Body of pancreas (tissue), 4 donors: ENCODE data around the gene DRAM1. TPM values are rescaled to one million over a fixed set of nuclear protein-coding genes. Genes with fewer than 3 reads are reported as not detected.

Source experiments
- ATAC-seq: fragments of 150-250 bp; one replicate; pipeline ENCODE4 v1.9.1; 2016
- DNase-seq, 4 donors: peaks; one replicate each; pipeline ENCODE4 v3.0.0-alpha.2; 2019
- H3K27ac ChIP-seq, 4 donors: fragments of 200-600 bp; sonication (generic); 1 replicate in 3 of 4; 2 replicates in 1 of 4; pipeline versions ENCODE4 v1.5.1 to v1.6.1; 2016 to 2019; ENCODE audit warnings: mild to moderate bottlenecking in 1 of 4, mixed read lengths in 1 of 4, moderate library complexity in 1 of 4
- H3K27me3 ChIP-seq, 2 donors: fragments of 200-600 bp; sonication (generic); one replicate each; pipeline ENCODE4 v1.6.0; 2016; ENCODE audit warnings: mild to moderate bottlenecking in 1 of 2
- H3K36me3 ChIP-seq, 2 donors: fragments of 200-600 bp; sonication (generic); replicated peaks in 1 of 2; 2 replicates each; pipeline ENCODE4 v1.5.1; 2016; ENCODE audit warnings: low read depth in 2 of 2; ENCODE audit not compliant: insufficient read depth in 1 of 2
- H3K4me1 ChIP-seq: fragments of 200-600 bp; sonication (generic); one replicate; pipeline ENCODE4 v1.6.0; 2016
- H3K4me3 ChIP-seq, 2 donors: fragments of 200-600 bp; sonication (generic); 1 replicate in 1 of 2; 2 replicates in 1 of 2; pipeline ENCODE4 v1.5.1; 2016 to 2019
- H3K9me3 ChIP-seq, 3 donors: fragments of 200-600 bp; sonication (generic); 1 replicate in 2 of 3; 2 replicates in 1 of 3; pipeline ENCODE4 v1.5.1; 2016
- POLR2A ChIP-seq, 3 donors: fragments of 450-650 bp; IDR thresholded peaks; one replicate each; pipeline ENCODE4 v1.6.1; 2016; ENCODE audit warnings: antibody characterized with exemption in 3 of 3, mild to moderate bottlenecking in 2 of 3
- WGBS, 2 donors: methylation state at CpG; one replicate each; pipeline ENCODE4 v1.1.5; 2017; 5-methylcytosine and 5-hydroxymethylcytosine counted together
- intact Hi-C: fragments of 100-400 bp; cut with DNase I; formaldehyde crosslinking; loops from one replicate; pipeline ENCODE4 v1.15.1; 2023
- total RNA-seq, 2 donors: library from RNA; depleted of rRNA; stranded (reverse); fragments of >200 nt; gene quantifications; one replicate each; pipeline ENCODE4 v1.1.0, GENCODE V29; 2016
- TF ChIP-seq, protein P1 (sequence below), 7 experiments: fragments of 450-650 bp in 4 of 7; fragments of 200-600 bp in 3 of 7; sonication (generic) in 3 of 7; IDR thresholded peaks; one replicate each; pipeline ENCODE4 v1.5.1; 2016 to 2019; ENCODE audit warnings: antibody characterized with exemption in 7 of 7

Gene DRAM1
- total RNA-seq, 2 donors from 2014 or later = 2.6 to 14.5 TPM

DNA sequence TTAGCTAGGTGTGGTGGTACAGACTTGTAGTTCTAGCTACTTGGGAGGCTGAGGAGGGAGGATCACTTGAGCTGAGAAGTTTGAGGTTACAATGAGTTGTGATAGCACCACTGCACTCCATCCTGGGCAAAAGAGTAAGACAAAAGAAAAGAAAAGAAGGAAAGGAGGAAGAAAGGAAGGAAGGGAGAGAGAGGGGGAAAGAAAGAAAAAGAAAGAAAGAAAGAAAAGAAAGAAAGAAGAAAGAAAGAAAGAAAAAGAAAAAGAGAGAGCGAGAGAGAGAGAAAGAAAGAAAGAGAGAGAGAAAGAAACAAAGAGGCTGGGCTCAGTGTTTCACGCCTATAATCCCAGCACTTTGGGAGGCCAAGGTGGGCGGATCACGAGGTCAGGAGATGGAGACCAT lies 36.3 kb upstream of the DRAM1 start:
- no peaks in the 10 kb centered on the region for H3K4me1 ChIP-seq
- TF ChIP-seq, protein P1, sequence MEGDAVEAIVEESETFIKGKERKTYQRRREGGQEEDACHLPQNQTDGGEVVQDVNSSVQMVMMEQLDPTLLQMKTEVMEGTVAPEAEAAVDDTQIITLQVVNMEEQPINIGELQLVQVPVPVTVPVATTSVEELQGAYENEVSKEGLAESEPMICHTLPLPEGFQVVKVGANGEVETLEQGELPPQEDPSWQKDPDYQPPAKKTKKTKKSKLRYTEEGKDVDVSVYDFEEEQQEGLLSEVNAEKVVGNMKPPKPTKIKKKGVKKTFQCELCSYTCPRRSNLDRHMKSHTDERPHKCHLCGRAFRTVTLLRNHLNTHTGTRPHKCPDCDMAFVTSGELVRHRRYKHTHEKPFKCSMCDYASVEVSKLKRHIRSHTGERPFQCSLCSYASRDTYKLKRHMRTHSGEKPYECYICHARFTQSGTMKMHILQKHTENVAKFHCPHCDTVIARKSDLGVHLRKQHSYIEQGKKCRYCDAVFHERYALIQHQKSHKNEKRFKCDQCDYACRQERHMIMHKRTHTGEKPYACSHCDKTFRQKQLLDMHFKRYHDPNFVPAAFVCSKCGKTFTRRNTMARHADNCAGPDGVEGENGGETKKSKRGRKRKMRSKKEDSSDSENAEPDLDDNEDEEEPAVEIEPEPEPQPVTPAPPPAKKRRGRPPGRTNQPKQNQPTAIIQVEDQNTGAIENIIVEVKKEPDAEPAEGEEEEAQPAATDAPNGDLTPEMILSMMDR (IDR thresholded peaks at IDR 0.05) = no peak
- TF ChIP-seq POLR2A (IDR thresholded peaks at IDR 0.05) = no peak
- no peaks in the 10 kb centered on the region for H3K36me3 ChIP-seq
- H3K4me3 ChIP-seq = no peak overlapping the region
- DNase-seq = no peak
- ATAC-seq = no peak
- no peaks in the 10 kb centered on the region for H3K9me3 ChIP-seq
- intact Hi-C loops = no loop called here
- H3K27ac ChIP-seq = no peak overlapping the region
- WGBS, 2 donors = 65 to 83% methylated on average over 4 of the region's 4 CpGs
- H3K27me3 ChIP-seq = no peaks in the 10 kb centered on the region

DNA sequence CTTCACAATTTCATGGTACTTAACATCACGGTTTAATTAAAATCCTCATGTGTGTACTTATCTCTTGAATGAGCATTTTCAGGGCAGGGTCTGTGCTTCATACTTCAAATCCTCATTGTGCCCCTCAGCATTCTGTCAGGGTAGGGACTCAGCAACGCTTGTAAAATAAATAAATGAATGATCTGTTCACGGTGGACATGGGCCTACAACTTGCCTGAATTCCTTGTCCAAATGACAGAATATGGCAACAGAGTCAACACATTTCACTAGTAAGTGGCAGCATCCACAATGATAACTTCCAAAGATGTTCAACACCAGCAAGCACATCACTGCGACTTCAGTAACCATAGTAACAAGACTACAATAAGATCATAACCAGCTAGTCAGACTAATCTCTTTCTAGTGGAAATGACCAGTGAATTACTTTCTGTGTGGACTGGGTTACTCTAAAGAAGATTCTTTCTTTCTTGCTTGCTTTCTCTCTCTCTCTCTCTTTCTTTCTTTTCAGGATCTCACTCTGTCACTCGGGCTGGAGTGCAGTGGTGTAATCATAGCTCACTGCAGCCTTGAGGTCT lies 32.2 kb upstream of the DRAM1 start:
- ATAC-seq = no peak
- H3K27ac ChIP-seq = no peak overlapping the region
- H3K4me3 ChIP-seq = no peak overlapping the region
- WGBS, 2 donors = 70 to 78% methylated on average over 5 of the region's 5 CpGs
- TF ChIP-seq POLR2A (IDR thresholded peaks at IDR 0.05) = no peak
- TF ChIP-seq, protein P1 (IDR thresholded peaks at IDR 0.05) = no peak
- no peak for DNase-seq
- H3K27me3 ChIP-seq = no peaks in the 10 kb centered on the region
- no peaks in the 10 kb centered on the region for H3K9me3 ChIP-seq
- intact Hi-C loops = no loop called here
- no peaks in the 10 kb centered on the region for H3K36me3 ChIP-seq
- H3K4me1 ChIP-seq = no peaks in the 10 kb centered on the region

DNA sequence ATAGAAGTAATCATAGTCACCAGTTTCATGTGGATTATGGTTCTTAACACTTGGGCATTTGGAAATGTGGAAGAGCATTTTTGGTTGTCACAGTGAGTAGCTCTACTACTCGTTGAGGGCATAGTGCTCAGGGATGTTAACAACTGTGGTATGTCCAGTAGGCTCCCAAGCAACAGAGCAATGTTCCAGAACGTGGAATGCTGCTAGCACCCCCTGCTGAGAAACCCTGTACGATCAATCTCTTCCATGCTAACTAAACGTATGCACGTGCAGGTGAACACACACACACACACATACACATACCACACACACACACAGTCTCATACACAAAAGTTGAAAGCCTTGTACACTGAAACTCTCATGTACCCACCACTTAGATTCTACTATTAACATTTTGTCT lies 30.1 kb upstream of the DRAM1 start:
- no peak for DNase-seq
- intact Hi-C loops = no loop called here
- ATAC-seq = no peak
- Histone ChIP-seq H3K27ac (no peak overlapping the region), H3K27me3 (no peaks in the 10 kb centered on the region), H3K4me1 (no peaks in the 10 kb centered on the region), H3K9me3 (no peaks in the 10 kb centered on the region), H3K4me3 (no peak overlapping the region), H3K36me3 (no peaks in the 10 kb centered on the region)
- 42 to 46% methylated on average over 5 of the region's 5 CpGs for WGBS, 2 donors
- no peak for TF ChIP-seq POLR2A (IDR thresholded peaks at IDR 0.05)

DNA sequence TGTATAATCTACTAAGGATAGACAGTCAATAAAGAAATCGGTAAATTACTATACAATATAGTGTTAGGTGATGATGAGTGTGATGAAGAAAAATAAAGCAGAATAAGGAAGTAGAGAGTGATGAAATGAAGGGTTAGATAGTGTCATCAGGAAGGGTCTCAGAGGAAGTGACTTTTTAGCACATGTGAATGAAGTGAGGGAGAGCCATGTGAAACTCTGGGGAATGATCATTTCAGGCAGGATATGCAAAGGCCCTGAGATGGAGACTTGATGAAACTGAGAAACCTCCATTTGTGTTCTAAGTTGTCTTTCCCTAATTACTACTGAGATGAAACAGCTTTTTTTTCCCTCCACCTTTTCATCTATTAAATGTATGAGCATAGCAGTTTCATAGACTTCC lies 27.2 kb upstream of the DRAM1 start:
- H3K36me3 ChIP-seq = no peaks in the 10 kb centered on the region
- 77 to 83% methylated on average over 1 of the region's 1 CpG for WGBS, 2 donors
- DNase-seq (no peak), ATAC-seq (no peak)
- no peak overlapping the region for H3K4me3 ChIP-seq
- H3K27ac ChIP-seq = no peak overlapping the region
- H3K4me1 ChIP-seq = peaks cover 4% of the 10 kb centered on the region
- intact Hi-C loops = no loop called here
- no peak for TF ChIP-seq POLR2A (IDR thresholded peaks at IDR 0.05)
- TF ChIP-seq, protein P1 (IDR thresholded peaks at IDR 0.05) = no peak
- no peaks in the 10 kb centered on the region for H3K9me3 ChIP-seq
- no peaks in the 10 kb centered on the region for H3K27me3 ChIP-seq

DNA sequence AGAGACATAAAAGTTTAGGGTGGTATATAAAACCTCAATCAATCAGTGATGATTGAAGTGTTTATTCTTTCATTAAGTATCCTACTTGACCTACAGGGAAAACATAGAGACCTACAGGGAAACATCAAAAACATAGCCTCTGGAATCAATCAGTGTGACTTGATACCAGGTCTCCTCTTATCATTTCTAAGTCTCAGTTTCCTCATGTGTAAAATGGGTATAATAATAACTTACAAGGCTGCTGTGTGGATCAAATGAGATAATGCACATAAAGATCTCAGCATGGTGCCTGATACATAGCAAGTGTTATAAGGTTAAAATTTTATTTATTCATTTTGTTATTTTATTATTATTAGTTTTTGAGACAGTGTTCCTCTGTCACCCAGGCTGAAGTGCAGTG lies 24.4 kb upstream of the DRAM1 start:
- H3K9me3 ChIP-seq = no peaks in the 10 kb centered on the region
- TF ChIP-seq, protein P1 (IDR thresholded peaks at IDR 0.05) = no peak
- no peak for TF ChIP-seq POLR2A (IDR thresholded peaks at IDR 0.05)
- H3K4me3 ChIP-seq = no peak overlapping the region
- H3K27ac ChIP-seq = no peak overlapping the region
- peaks cover 8% of the 10 kb centered on the region for H3K4me1 ChIP-seq
- H3K36me3 ChIP-seq = no peaks in the 10 kb centered on the region
- no peak for DNase-seq
- intact Hi-C loops = no loop called here
- no peaks in the 10 kb centered on the region for H3K27me3 ChIP-seq
- no peak for ATAC-seq
